GM12865 (cell line): ENCODE measurements around the gene MEIKIN.
A peak's percentile ranks its signal among the peaks of the same experiment; 100 is the strongest.

Source experiments
- DNase-seq: peaks from one replicate; pipeline ENCODE4 v3.0.0; 2010; ENCODE audit warnings: low read depth
- H3K4me3 ChIP-seq: 2 replicates; pipeline ENCODE4 v1.5.1; 2011; ENCODE audit warnings: mild to moderate bottlenecking, low read depth, low read length, control low read depth
- TF ChIP-seq, protein P1 (sequence below): IDR thresholded peaks from 2 replicates; pipeline ENCODE4 v1.5.1; 2011; ENCODE audit warnings: low read length, control low read depth, low read depth, inconsistent platforms; ENCODE audit not compliant: insufficient read depth; ENCODE audit errors: missing control alignments

MEIKIN gene

DNA sequence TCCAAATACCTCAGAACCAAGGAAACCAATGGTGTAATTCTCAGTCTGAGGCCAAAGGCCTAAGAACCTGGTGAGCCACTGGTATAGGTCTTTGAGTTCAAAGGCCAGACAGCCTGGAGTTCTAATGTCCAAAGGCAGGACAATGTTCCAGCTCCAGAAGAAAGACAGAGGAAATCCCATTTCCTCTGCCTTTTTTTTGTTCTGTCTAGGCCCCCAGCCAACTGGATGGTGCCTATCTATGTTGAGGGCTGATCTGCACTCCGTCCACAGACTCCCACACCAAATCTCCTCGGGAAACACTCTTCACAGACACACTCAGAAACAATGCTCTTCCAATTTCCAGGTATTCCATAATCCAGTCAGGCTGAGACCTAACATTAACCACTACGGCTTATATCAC, 178.8 kb downstream of the MEIKIN start:
- DNase-seq: no peak
- TF ChIP-seq, protein P1, sequence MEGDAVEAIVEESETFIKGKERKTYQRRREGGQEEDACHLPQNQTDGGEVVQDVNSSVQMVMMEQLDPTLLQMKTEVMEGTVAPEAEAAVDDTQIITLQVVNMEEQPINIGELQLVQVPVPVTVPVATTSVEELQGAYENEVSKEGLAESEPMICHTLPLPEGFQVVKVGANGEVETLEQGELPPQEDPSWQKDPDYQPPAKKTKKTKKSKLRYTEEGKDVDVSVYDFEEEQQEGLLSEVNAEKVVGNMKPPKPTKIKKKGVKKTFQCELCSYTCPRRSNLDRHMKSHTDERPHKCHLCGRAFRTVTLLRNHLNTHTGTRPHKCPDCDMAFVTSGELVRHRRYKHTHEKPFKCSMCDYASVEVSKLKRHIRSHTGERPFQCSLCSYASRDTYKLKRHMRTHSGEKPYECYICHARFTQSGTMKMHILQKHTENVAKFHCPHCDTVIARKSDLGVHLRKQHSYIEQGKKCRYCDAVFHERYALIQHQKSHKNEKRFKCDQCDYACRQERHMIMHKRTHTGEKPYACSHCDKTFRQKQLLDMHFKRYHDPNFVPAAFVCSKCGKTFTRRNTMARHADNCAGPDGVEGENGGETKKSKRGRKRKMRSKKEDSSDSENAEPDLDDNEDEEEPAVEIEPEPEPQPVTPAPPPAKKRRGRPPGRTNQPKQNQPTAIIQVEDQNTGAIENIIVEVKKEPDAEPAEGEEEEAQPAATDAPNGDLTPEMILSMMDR: no peak
- H3K4me3 ChIP-seq: no peak overlapping the region

DNA sequence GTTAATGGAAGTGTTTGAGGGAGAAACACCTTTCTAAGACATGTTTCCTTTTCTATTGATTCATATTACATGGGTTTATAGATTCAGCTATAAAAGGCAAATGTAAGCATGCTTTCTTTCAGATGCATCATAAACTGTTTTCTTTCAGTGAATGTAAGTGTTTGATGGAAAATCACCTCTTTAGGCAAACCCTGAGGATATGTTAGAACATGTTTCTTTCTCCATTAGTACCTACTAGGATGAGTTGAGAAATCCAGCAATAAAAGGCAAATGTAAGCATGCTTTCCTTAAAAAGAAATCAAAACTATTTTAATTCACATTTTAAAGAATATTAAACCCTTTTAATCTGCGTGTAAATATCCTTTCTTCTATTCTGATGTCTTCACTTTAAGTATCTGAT, 180.2 kb downstream of the MEIKIN start:
- TF ChIP-seq, protein P1: no peak
- DNase-seq: no peak
- no peak overlapping the region for H3K4me3 ChIP-seq

DNA sequence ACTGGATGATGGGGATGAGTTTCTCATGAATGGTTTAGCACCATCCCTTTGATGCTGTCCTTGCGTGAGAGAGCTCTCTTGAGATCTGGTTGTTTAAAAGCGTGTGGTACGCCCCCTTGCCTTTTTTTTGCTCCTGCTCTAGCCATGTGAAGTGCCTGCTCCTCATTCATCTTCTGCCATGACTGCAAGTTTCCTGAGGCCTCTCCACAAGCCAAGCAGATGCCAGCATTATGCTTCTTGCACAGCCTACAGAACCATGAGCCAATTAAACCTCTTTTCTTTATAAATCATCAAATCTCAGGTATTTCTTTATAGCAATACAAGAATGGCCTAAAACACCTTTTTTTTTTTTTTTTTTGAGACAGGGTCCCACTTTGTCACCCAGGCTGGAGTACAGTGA, 181.5 kb downstream of the MEIKIN start:
- no peak overlapping the region for H3K4me3 ChIP-seq
- no peak for DNase-seq
- TF ChIP-seq, protein P1: no peak

DNA sequence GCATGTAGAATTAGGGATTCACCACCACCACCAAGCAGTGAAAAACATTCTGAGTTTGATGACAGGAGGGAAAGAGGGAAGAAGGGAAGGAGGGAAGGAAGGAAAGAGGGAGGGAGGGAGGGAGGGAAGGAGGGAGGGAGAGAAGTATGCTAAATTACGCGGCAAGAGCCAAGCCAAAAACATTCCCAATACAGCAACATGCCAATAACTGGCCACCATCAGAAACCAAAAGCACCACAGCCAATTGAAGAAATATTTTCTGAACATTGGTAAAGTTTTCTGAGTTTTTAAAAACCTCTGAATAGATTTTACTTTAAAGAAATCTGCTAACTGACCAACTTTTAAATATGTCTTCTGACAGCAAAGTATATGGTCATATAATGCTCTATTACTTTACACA, 184.7 kb downstream of the MEIKIN start:
- TF ChIP-seq, protein P1: no peak
- DNase-seq: no peak
- H3K4me3 ChIP-seq: no peak overlapping the region

DNA sequence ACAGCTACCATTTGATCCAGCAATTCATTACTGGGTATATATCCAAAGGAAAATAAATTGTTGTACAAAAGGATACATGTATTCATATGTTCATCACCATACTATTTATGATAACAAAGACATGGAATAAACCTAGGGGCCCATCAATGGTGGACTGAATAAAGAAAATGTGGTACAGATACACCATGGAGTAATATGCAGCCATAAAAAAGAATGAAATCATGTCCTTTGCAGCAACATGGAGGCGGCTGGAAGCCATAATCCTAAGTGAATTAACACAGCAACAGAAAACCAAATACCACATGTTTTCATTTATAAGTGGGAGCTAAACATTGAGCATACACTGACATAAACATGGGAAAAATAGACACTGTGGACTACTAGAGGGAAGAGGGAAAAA, 185.8 kb downstream of the MEIKIN start:
- TF ChIP-seq, protein P1: no peak
- DNase-seq: no peak
- no peak overlapping the region for H3K4me3 ChIP-seq

DNA sequence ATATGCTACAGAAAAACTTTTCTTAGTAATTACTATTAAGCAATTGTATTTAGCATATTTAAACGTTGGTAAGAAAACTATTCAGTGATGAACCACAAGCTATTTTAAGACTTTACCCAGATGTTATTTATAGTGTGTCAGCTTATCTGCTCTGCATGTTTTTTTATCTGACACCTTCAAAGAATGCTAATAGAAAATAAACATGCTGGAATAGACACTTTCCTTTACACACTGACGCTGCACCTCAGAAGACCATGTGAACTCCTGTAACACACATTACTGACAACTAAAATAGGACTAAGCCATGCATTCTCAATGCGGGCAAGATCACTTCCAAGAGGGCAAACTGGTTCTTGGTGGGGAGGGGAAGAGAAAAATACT, 187.0 kb downstream of the MEIKIN start:
- no peak for DNase-seq
- H3K4me3 ChIP-seq: no peak overlapping the region
- TF ChIP-seq, protein P1: no peak

DNA sequence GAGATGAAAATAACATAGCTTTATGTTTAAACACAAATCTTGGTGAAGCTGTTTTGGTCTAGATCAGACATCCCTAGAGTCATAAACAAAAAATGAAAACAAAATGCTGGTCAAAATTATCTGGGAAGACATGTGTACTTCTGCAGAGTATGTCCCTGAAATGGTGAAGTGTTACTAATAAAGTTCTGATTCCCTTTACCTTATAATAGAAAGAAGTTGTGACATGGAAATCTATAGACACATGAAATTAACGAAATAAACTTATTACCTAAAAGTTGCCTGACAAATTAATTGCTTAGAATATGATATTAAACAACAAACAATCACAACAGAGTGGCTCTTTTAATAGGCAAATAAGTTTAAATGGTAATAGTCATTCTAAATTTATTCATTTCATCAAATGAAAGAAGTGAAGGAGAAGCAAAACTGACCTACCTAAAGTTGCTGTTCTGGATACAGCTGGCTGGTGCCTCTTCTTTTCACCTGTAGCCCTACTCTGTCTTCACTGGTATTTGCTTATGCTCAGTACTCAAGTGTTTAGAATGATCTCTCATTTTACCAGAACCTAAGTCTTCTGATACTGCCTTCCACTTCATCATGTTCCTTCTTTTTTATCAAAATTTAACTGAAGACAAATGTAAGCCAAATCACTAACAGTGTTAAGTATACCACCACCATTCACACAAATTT, 187.5 kb downstream of the MEIKIN start:
- DNase-seq: peak; percentile 8
- TF ChIP-seq, protein P1: no peak
- no peak overlapping the region for H3K4me3 ChIP-seq
